ENCODE data around the gene ACOT11.

DNA sequence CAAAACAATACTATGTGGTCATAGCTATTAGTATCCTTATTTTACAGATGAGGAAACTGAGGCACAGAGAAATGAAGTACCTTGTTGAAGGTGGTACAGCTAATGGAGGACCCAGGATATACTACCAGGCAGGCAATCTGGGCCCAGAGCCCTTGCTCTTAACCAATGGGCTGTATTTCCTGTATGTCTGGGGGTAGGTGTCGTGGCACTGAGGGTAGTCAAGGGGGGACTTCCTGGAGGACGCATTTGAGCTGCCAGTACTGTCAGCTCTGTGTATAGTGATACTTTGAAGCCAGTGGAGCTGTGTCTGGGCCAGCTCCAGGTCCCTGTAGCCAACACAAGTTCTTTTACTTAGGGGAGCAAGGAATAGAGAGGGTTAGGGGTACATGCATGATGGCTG, 40.3 kb downstream of the ACOT11 start:
- TF ChIP-seq BHLHE40 (IDR thresholded peaks at IDR 0.05; ENCODE audit: borderline replicate concordance) (no peak), LEF1 (IDR thresholded peaks at IDR 0.05; ENCODE audit: borderline replicate concordance) (no peak), FOXM1 (IDR thresholded peaks at IDR 0.05; ENCODE audit: borderline replicate concordance) (no peak), ARNT (IDR thresholded peaks at IDR 0.05) (no peak), SP1 (IDR thresholded peaks at IDR 0.05) (no peak), NFRKB (IDR thresholded peaks at IDR 0.05) (no peak), HDGF (IDR thresholded peaks at IDR 0.05; ENCODE audit: borderline replicate concordance) (no peak), FOXA1 (IDR thresholded peaks at IDR 0.05) (no peak), SUZ12 (IDR thresholded peaks at IDR 0.05) (no peak), FOXK2 (IDR thresholded peaks at IDR 0.05) (no peak), ZNF384 (IDR thresholded peaks at IDR 0.05) (no peak), CTBP1 (IDR thresholded peaks at IDR 0.05; ENCODE audit: borderline replicate concordance) (no peak)
- TF ChIP-seq, protein P1, sequence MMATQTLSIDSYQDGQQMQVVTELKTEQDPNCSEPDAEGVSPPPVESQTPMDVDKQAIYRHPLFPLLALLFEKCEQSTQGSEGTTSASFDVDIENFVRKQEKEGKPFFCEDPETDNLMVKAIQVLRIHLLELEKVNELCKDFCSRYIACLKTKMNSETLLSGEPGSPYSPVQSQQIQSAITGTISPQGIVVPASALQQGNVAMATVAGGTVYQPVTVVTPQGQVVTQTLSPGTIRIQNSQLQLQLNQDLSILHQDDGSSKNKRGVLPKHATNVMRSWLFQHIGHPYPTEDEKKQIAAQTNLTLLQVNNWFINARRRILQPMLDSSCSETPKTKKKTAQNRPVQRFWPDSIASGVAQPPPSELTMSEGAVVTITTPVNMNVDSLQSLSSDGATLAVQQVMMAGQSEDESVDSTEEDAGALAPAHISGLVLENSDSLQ (IDR thresholded peaks at IDR 0.05), result no peak

Data from HEK293T (cell line).